Measurements from ENCODE around the gene MASP2.
"Not testable (repeated sequence)": the region's sequence is repeated elsewhere in the genome, so short reads cannot be mapped to it uniquely, and the experiment has no call there.

GRCh38 chr1:11073398-11073797 lies 26.4 kb upstream of the MASP2 start:
- TF ChIP-seq CTCF (IDR thresholded peaks at IDR 0.05; ENCODE audit: borderline replicate concordance, extremely low read depth, low read length, poor library complexity, severe bottlenecking); EZH2 (IDR thresholded peaks at IDR 0.05; ENCODE audit: borderline replicate concordance, low read depth, low read length, severe bottlenecking): not testable (repeated sequence)

Measured in DND-41 (cell line).